H1 (cell line): ENCODE measurements around the gene TUBGCP3. TPM values are rescaled to one million over a fixed set of nuclear protein-coding genes. Genes with fewer than 3 reads are reported as not detected.

Experiments used
- ATF2 ChIP-seq: IDR thresholded peaks from 2 replicates; pipeline ENCODE4 v1.6.1; 2012; ENCODE audit warnings: low read length, inconsistent platforms
- BACH1 ChIP-seq: IDR thresholded peaks from 2 replicates; pipeline ENCODE4 v1.6.1; 2012; ENCODE audit warnings: low read length, improper control_type of control experiment
- CBX8 ChIP-seq: fragments of 300-800, 300-1000 bp; sonication (generic); IDR thresholded peaks from 2 replicates; pipeline ENCODE4 v1.7.1; 2016; ENCODE audit warnings: low read depth, low read length, borderline replicate concordance
- CHD2 ChIP-seq: IDR thresholded peaks from 2 replicates; pipeline ENCODE4 v1.6.1; 2012; ENCODE audit warnings: low read length, improper control_type of control experiment
- EGR1 ChIP-seq: IDR thresholded peaks from 2 replicates; pipeline ENCODE4 v1.6.1; 2011; ENCODE audit warnings: low read depth, low read length, borderline replicate concordance
- SAP30 ChIP-seq: fragments of 300-600 bp; sonication (generic); IDR thresholded peaks from 2 replicates; pipeline ENCODE4 v1.7.1; 2012; ENCODE audit warnings: low read length, moderate library complexity, mild to moderate bottlenecking, inconsistent platforms; ENCODE audit not compliant: insufficient read depth, insufficient replicate concordance
- SIX5 ChIP-seq: IDR thresholded peaks from 2 replicates; pipeline ENCODE4 v1.6.1; 2011; ENCODE audit warnings: mild to moderate bottlenecking, low read depth, low read length
- YY1 ChIP-seq: IDR thresholded peaks from 2 replicates; pipeline ENCODE4 v1.6.1; 2011; ENCODE audit warnings: low read depth, mild to moderate bottlenecking, low read length
- polyA plus RNA-seq, 7 experiments: library from polyadenylated mRNA; depleted of rRNA in 3 of 7; stranded (reverse) in 5 of 7; unstranded in 2 of 7; fragments of >200 nt in 5 of 7; fragments of 200-250 nt in 2 of 7; gene quantifications; 1 replicate in 5 of 7; 2 replicates in 1 of 7; 4 replicates in 1 of 7; pipeline versions ENCODE4 v1.2.1 to v1.2.3, GENCODE V29; 2011 to 2013; ENCODE audit warnings: missing spikeins in 2 of 7, mixed read lengths in 2 of 7
- total RNA-seq: library from RNA; stranded (reverse); fragmentation: NEBNext Ultra II Directional; extraction: Animal tissue kit (Norgen Biotek cat#: 25700); gene quantifications from 2 replicates; pipeline ENCODE4 v1.2.1, GENCODE V29; 2021

The TUBGCP3 gene
- total and polyA plus RNA-seq, 2 of the 8 experiments (the other 6 are each of a cell fraction or from before 2014, with no cell fraction given): 27.0 to 31.7 TPM

GRCh38 chr13:112586334-112586960 is 1.5 kb downstream of the TUBGCP3 start (continued):
- TF ChIP-seq ATF2 (no peak), CBX8 (no peak), SIX5 (no peak), YY1 (no peak), BACH1 (no peak), CHD2 (no peak), SAP30 (no peak), EGR1 (no peak)
